ENCODE data around the gene GDPGP1. TPM values are rescaled to one million over a fixed set of nuclear protein-coding genes. Genes with fewer than 3 reads are reported as not detected.

The GDPGP1 gene
- total RNA-seq, 4 donors from 2014 or later: 2.2 to 3.6 (median 2.9) TPM

DNA sequence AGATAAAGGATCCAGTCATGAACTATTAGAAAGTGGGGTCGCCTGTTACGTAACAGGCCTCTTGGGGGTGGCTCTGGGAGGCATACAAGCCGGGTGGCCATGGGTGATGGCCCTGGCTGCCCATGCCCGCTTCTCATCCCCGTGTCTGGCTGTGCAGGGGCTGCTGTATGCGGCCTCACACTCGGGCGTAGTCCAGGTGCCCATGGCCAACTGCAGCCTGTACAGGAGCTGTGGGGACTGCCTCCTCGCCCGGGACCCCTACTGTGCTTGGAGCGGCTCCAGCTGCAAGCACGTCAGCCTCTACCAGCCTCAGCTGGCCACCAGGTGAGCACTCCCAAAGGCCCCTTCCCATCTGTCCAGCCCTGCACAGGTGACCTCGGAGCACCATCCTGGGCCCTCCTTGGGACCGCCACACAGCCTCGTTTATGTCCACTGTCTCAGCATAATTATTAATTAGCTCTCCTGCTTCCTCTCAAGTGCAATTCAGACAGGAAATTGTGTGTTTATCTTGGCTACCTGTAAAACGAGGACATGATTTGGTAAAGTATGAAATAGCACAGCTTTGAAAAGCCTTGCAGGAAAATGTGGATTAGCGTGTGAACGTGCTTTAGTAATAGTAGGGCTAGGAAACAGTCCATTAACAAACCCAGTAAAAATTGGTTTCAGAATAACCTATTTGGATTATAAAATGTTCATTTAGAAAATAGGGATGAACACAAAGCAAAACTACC, 8.3 kb upstream of the GDPGP1 start:
- H3K4me1 ChIP-seq: peaks cover 15% of the 10 kb centered on the region
- peaks cover 94% of the 10 kb centered on the region for H3K36me3 ChIP-seq
- no peak for TF ChIP-seq CTCF (IDR thresholded peaks at IDR 0.05)
- WGBS: 87% methylated on average over 14 of the region's 18 CpGs
- no peak overlapping the region for H3K4me3 ChIP-seq
- no peak for DNase-seq (ENCODE audit: low spot score in 2 of 2)
- H3K27ac ChIP-seq: no peak overlapping the region
- H3K27me3 ChIP-seq: no peaks in the 10 kb centered on the region
- H3K9me3 ChIP-seq: no peaks in the 10 kb centered on the region

GRCh38 chr15:90227336-90227735, 6.7 kb upstream of the GDPGP1 start:
- H3K4me1 ChIP-seq: peaks cover 20% of the 10 kb centered on the region
- TF ChIP-seq CTCF (IDR thresholded peaks at IDR 0.05): no peak
- no peak for TF ChIP-seq POLR2AphosphoS5 (IDR thresholded peaks at IDR 0.05)
- TF ChIP-seq EP300 (IDR thresholded peaks at IDR 0.05): no peak
- no peak for TF ChIP-seq POLR2A (IDR thresholded peaks at IDR 0.05)
- no peak overlapping the region for H3K27ac ChIP-seq
- H3K36me3 ChIP-seq: peaks cover 85% of the 10 kb centered on the region
- WGBS: 83% methylated on average over 7 of the region's 7 CpGs
- no peaks in the 10 kb centered on the region for H3K9me3 ChIP-seq
- DNase-seq (ENCODE audit: low spot score in 2 of 2): no peak
- H3K27me3 ChIP-seq: no peaks in the 10 kb centered on the region
- no peak overlapping the region for H3K4me3 ChIP-seq

DNA sequence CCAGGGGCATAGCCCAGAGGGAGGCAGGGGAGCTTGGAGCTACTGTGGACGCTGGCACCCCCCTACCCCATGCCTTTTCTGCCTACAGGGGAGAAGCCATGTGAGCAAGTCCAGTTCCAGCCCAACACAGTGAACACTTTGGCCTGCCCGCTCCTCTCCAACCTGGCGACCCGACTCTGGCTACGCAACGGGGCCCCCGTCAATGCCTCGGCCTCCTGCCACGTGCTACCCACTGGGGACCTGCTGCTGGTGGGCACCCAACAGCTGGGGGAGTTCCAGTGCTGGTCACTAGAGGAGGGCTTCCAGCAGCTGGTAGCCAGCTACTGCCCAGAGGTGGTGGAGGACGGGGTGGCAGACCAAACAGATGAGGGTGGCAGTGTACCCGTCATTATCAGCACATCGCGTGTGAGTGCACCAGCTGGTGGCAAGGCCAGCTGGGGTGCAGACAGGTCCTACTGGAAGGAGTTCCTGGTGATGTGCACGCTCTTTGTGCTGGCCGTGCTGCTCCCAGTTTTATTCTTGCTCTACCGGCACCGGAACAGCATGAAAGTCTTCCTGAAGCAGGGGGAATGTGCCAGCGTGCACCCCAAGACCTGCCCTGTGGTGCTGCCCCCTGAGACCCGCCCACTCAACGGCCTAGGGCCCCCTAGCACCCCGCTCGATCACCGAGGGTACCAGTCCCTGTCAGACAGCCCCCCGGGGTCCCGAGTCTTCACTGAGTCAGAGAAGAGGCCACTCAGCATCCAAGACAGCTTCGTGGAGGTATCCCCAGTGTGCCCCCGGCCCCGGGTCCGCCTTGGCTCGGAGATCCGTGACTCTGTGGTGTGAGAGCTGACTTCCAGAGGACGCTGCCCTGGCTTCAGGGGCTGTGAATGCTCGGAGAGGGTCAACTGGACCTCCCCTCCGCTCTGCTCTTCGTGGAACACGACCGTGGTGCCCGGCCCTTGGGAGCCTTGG, 5.9 kb upstream of the GDPGP1 start:
- Histone ChIP-seq H3K4me3 (no peak overlapping the region), H3K4me1 (peaks cover 28% of the 10 kb centered on the region), H3K36me3 (peaks cover 78% of the 10 kb centered on the region), H3K27ac (no peak overlapping the region), H3K9me3 (no peaks in the 10 kb centered on the region), H3K27me3 (no peaks in the 10 kb centered on the region)
- WGBS: 91% methylated on average over 9 of the region's 38 CpGs
- DNase-seq (ENCODE audit: low spot score in 2 of 2): no peak
- TF ChIP-seq POLR2AphosphoS5 (IDR thresholded peaks at IDR 0.05): no peak
- no peak for TF ChIP-seq EP300 (IDR thresholded peaks at IDR 0.05)
- TF ChIP-seq CTCF (IDR thresholded peaks at IDR 0.05): no peak
- no peak for TF ChIP-seq POLR2A (IDR thresholded peaks at IDR 0.05)

- no peak for DNase-seq (ENCODE audit: low spot score in 2 of 2)
- peaks cover 69% of the 10 kb centered on the region for H3K36me3 ChIP-seq
- WGBS: 89% methylated on average over 15 of the region's 15 CpGs
- no peak overlapping the region for H3K4me3 ChIP-seq
- H3K27me3 ChIP-seq: no peaks in the 10 kb centered on the region
- H3K27ac ChIP-seq: no peak overlapping the region
- TF ChIP-seq CTCF (IDR thresholded peaks at IDR 0.05): no peak
- no peak for TF ChIP-seq EP300 (IDR thresholded peaks at IDR 0.05)
- TF ChIP-seq POLR2AphosphoS5 (IDR thresholded peaks at IDR 0.05): no peak
- no peak for TF ChIP-seq POLR2A (IDR thresholded peaks at IDR 0.05)
- peaks cover 33% of the 10 kb centered on the region for H3K4me1 ChIP-seq
- H3K9me3 ChIP-seq: no peaks in the 10 kb centered on the region
Measured at GRCh38 chr15:90228960-90229359, 5.0 kb upstream of the GDPGP1 start.

DNA sequence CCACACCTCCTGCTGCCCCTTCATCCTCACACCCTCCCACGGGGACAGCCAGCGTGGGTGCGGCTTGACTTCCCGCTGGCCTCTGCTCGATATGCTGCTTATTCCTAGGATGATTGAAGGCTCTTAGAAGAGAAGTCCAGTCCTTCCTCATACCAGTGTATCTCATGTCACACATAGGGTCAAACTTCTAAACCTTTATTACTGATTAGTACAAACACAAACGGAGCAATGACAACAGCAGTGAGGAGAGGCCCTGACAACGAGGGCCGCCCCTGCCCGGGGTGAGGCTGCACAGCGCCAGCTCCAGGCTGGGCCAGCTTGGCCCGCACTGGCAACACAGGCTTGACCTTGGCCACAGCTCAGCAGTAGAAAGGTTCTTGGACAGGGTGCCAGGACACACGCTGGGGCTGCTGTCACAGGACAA, 3.9 kb upstream of the GDPGP1 start:
- peaks cover 43% of the 10 kb centered on the region for H3K4me1 ChIP-seq
- DNase-seq (ENCODE audit: low spot score in 2 of 2): no peak
- no peak overlapping the region for H3K4me3 ChIP-seq
- no peaks in the 10 kb centered on the region for H3K27me3 ChIP-seq
- peak overlapping the region; percentile 29 for H3K27ac ChIP-seq
- no peaks in the 10 kb centered on the region for H3K9me3 ChIP-seq
- WGBS: 67% methylated on average over 12 of the region's 12 CpGs
- TF ChIP-seq EP300 (IDR thresholded peaks at IDR 0.05) (no peak), POLR2A (IDR thresholded peaks at IDR 0.05) (no peak), CTCF (IDR thresholded peaks at IDR 0.05) (no peak), POLR2AphosphoS5 (IDR thresholded peaks at IDR 0.05) (no peak)
- H3K36me3 ChIP-seq: peaks cover 58% of the 10 kb centered on the region
